Body of pancreas (tissue), 4 donors: ENCODE data around the gene AGAP3.

Experiments
- POLR2A ChIP-seq, 3 donors: fragments of 450-650 bp; IDR thresholded peaks; one replicate each; pipeline ENCODE4 v1.6.1; 2016; ENCODE audit warnings: antibody characterized with exemption in 3 of 3, mild to moderate bottlenecking in 2 of 3
- TF ChIP-seq, protein P1 (sequence below), 7 experiments: fragments of 450-650 bp in 4 of 7; fragments of 200-600 bp in 3 of 7; sonication (generic) in 3 of 7; IDR thresholded peaks; one replicate each; pipeline ENCODE4 v1.5.1; 2016 to 2019; ENCODE audit warnings: antibody characterized with exemption in 7 of 7

DNA sequence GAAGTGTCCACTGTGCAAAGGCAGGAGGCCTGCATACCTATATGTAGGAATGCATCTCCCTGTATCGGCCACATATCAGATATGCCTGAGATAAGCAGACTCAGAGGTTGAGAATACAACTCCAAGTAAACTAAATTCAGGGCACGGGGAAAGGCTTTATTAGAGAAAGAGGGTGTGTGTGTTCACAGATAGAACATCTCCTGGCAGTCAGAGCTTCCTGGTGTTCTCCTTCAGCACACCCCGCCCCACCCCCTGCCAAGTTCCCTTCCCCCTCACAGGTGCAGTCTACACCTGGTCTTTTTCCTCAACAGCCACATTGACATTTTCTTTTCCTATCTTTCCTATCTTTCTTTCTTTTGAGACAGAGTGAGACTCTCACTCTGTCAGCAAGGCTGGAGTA lies 64.1 kb downstream of the AGAP3 start:
- TF ChIP-seq, protein P1, sequence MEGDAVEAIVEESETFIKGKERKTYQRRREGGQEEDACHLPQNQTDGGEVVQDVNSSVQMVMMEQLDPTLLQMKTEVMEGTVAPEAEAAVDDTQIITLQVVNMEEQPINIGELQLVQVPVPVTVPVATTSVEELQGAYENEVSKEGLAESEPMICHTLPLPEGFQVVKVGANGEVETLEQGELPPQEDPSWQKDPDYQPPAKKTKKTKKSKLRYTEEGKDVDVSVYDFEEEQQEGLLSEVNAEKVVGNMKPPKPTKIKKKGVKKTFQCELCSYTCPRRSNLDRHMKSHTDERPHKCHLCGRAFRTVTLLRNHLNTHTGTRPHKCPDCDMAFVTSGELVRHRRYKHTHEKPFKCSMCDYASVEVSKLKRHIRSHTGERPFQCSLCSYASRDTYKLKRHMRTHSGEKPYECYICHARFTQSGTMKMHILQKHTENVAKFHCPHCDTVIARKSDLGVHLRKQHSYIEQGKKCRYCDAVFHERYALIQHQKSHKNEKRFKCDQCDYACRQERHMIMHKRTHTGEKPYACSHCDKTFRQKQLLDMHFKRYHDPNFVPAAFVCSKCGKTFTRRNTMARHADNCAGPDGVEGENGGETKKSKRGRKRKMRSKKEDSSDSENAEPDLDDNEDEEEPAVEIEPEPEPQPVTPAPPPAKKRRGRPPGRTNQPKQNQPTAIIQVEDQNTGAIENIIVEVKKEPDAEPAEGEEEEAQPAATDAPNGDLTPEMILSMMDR (IDR thresholded peaks at IDR 0.05): no peak
- no peak for TF ChIP-seq POLR2A (IDR thresholded peaks at IDR 0.05)
